SH-SY5Y (cell line): ENCODE measurements around the gene RNU11.

Experiments used
- GATA2 ChIP-seq: IDR thresholded peaks from 2 replicates; pipeline ENCODE4 v1.6.1; 2011; ENCODE audit warnings: mild to moderate bottlenecking, low read depth, low read length
- GATA3 ChIP-seq: IDR thresholded peaks from 2 replicates; pipeline ENCODE4 v1.6.1; 2011; ENCODE audit warnings: low read depth, mild to moderate bottlenecking, low read length, moderate library complexity

RNU11 gene

DNA sequence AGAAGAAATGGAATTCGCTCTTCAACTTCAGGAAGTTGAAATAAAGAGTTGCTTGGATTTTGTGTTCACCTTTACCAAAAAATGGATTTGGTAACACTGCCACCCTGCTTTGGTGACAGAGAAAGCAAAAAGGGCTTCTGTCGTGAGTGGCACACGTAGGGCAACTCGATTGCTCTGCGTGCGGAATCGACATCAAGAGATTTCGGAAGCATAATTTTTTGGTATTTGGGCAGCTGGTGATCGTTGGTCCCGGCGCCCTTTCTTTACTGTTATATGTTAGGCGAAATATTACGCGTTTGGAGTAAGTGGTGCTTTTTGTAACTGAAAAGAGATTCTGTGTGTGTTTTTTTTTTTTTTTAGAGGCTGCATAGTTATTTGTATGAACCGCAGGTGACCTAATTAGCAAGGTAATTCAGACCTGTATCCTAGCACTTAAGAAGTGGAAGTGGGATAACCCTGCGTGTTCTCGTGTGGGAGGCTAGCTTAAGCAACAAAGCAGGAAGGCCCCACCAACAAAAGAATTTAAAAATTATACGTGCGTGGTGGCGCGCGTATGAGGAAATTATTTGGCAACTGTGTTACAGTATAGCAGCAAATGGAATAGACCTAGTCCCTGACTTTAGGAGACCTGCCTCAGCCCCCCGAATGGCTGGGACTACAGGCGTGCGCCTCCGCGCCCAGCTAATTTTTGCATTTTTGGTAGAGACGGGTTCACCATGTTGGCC, at the start of gene RNU11:
TSS of gene RNU11 (plus strand) at position 127 of the 725 bp plus-strand sequence.
- no peak for TF ChIP-seq GATA2
- TF ChIP-seq GATA3: no peak

DNA sequence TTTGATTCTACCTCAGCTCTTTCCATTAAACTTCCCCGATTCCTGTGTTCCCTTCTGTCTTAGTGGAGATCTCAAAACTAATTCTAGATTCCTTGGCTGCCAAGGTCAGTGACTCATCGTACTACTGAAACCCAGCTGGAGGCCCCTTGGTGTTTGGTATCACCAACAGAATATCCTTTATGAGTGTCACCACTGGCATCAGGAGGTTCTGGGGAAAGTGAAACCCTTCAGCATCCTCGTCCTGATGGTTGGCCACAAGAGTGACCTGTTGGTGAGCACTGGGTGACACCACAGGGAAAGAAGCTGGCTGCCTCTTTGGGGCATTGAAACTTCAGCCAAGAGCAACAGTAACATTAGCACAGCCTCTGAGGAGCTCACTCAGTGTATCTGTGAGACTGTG, 46.7 kb upstream of the RNU11 start:
- TF ChIP-seq GATA2: no peak
- TF ChIP-seq GATA3: no peak

DNA sequence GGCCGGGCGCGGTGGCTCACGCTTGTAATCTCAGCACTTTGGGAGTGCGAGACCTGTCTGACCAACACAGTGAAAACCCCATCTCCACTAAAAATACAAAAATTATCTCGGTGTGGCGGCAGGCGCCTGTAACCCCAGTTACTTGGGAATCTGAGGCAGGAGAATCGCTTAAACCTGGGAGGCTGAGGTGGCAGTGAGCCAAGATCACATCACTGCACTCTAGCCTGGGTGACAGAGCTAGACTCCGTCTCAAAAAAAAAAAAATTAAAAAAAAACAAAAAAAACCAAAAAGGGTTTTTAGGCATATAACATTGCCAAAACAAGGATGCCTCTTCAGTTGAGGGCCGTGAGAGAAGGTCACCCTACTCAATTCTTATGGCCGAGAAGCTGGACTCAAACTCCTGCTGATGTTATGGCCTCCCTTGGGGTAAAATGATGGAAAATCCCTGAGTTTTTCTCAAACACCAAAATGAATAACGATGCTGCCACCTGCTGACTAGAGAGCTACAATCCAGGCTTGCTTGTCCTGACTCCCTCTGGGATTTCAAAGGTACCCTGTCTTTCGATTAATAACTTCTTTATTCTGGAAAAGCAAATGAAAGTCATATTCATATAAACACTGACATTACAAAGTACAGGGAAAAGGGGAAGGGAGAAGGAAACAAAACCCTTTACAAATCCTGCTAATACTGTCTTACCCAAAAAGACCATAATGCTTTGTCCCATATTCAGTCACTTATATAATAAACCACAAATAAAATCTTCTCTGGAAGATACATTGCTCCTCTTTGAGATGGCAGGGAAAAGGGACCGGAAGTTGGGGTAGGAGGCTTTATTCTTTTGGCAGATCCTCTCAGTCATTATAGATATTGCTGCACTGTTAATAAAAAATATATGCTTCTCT, 45.6 kb upstream of the RNU11 start:
- TF ChIP-seq GATA3: no peak
- TF ChIP-seq GATA2: no peak

DNA sequence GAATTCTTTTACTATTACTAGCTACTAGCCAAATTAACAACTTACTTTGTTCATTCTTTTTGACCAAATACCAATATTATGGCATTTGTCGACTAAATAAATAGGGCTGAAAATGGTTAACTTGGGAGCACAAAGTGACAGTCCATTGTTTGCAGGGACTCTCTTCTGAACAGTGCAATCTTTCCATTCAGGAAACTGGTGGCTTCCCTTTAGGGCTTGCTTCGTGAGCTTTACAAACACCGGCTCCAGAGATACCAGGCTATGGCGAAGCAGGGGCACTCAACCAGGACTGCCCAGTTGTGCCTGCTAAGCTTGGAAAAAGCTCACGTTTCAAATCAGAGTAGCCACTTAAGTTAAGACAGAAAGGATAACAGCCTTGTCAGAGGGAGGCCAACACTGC, 44.0 kb upstream of the RNU11 start:
- no peak for TF ChIP-seq GATA3
- no peak for TF ChIP-seq GATA2

DNA sequence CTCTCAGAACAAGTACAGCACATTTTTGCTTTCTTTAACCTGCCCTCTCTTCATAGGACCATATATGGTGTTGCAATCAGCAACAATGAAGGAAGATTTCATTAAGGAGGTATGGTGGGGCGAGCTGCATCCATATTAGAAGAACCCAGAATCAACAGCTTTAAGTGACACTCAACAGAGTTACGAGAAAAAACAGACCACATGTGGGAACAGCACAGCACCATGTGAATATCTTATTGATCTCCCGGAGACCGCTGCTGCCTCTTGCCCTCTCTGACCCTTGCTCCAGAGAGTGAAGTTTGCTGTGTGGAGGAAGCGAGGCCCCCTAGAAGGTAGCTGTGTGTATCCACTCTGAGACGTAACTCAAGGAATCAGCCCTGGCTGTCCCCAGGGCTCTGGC, 43.4 kb upstream of the RNU11 start:
- TF ChIP-seq GATA3 (no peak), GATA2 (no peak)

DNA sequence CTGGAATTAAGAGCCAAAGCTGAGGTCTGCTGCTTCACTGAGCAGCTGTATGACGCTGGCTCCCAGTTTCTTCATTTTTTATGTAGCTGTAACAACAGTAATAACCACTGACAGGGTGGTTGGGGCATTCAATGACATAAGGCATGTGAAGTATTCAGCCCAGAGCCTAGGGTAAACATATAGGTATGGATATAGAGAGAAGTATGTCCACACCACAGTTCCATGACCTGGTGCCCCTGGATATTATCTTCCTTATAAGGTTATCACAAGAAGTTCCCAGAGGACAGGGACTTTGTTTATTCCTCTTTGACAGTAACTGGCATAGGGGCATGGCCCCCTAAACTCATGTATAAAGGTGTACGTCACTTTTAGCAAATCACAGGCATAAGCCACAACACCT, 41.6 kb upstream of the RNU11 start:
- TF ChIP-seq GATA2 (no peak), GATA3 (no peak)

DNA sequence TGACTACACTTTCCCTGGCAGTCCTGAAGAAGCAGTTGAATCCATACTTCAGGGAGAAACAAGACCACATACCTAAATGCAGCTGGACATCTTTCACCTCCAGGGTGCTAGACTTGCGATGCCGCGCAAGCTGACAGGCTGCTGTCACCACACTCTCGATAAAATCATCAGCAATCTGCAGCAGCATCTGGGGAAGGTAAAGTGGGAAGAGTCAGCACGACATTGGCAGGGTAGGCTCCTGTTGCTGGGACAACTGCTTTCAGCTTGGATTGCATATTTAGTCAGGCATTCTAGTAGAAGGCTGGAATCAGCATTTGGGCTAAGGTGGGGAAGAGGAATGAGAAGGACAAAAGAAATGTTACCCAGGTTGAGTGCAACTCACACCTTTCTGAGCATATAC, 35.2 kb upstream of the RNU11 start:
- TF ChIP-seq GATA3: no peak
- no peak for TF ChIP-seq GATA2

DNA sequence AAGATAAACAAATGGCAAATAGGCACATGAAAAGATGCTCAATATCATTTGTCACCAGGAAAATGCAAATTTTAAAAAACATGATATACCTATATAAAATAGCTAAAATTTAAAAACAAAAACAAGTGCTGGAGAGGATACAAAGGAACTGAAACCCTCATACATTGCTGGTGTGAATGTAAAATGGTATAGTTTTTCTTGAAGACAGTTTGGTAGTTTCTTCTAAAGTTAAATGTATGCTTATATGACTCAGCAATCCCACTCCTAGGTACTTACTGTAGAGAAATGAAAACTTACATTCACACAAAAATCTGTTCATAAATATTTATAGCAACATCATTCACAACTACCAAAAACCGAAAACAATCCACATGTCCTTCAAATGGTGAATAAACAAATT, 16.7 kb upstream of the RNU11 start:
- TF ChIP-seq GATA2 (no peak), GATA3 (no peak)

DNA sequence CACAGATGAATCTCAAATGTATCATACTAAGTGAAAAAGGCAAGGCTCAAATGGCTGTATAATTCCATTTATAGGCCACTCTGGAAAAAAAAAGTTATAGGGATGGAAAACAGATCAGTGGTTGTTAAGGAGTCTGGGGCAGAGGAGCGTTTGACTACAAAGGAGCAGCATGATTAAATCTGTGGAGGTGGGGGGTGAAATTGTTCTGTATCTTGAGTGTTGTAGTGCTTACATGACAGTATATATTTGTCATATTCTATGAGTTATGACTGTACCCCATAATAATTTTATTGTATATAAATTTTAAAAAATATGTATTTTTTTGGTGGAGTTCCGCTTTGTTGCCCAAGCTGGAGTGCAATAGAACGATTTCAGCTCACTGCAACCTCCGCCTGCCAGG, 15.8 kb upstream of the RNU11 start:
- no peak for TF ChIP-seq GATA3
- TF ChIP-seq GATA2: no peak

DNA sequence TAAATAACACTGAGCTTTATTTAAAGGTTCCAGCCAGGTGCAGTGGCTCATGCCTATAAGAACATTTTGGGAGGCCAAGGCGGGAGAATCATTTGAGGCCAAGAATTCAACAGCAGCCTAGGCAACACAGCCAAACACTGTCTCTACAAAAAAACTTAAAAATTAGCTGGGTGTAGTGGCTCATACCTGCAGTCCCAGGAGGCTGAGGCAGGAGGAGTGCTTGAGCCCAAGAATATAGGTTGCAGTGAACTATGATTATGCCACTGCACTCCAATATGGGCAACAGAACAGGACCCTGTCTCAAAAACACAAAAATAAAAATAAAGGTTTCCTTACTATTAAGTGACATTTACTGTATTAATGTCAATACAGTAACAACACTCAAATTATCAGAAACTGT, 7.6 kb upstream of the RNU11 start:
- TF ChIP-seq GATA3 (no peak), GATA2 (no peak)

DNA sequence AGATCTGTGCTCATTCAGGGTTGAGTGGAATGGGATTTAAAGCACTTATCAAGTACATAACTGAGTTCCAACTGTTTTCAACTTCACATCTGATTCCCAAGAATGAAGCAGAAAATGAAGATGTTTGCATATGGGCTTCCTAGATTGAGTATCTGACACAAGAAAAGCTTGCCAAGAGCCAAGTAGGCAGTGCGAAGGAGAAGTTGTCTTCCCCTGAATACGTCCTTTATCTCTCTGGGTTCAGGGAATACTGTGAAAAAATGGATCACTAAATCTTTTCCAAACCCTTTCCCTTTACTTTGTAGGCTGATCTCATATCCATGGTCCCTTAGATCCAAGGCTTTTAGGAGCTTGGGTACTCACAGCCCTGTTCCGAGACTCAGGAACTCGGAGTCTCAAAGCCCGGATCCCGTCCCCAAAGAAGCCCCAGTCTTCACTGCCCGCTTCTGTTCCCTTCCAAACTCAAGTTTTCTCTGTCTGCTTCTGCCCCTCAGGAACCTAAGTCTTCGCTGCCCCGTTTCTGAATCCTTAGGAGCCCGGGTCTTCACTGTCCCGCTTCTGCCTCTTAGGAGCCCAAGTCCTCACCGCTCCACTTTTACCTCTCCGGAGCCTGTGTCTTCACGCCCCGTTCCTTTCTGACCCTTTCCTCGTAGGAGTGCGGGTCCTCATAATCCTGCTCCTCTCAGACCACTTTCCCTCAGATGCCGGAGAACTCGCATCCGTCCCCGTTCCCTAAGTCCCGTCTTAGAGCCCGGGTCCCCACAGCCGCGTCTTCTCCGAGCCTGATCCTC, 6.1 kb upstream of the RNU11 start:
- TF ChIP-seq GATA3 (no peak), GATA2 (no peak; the same call in 1 of the 2 replicates)

DNA sequence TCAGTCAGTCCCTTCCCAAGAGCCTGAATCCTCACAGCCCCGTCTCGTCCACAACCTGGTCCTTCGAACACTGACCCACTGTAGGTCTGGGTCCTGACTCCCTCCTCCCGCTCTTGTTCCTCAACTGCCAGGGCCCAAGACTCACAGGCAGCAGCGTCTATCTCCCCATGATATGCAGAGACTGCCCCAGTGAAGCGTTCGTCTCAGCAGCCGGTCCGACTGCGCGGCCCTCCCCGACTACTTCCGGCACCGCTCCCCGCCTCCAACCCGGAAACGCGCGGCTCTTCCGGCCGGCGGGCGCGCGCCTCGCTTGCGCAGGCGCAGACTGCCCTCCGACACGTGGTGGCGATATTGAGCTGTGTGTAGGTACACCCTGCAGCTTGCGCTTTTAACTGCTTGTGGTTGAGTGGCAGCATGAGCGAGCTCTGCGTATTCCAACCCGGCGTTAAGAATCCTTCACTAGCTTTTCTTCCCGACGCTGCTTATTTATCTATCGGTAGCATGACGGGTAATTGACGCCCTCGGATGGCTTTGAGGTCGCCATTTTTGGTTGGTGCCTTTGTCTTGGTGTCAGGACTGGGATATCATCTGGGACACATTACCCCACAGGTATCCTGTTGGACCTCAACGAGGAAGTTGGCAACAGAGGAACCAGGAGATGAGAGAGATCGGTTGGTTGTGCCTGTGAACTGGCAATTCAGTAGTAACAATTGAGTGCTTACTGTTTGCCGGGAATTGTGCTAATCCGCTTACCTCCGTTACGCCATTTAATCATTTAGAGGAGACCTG, 5.4 kb upstream of the RNU11 start, which contains the start of gene TAF12:
TSS of gene TAF12 (minus strand) at position 221 of the 789 bp plus-strand sequence. CDS start 20,986 bp downstream, outside the sequence.
- TF ChIP-seq GATA2: no peak; the same call in 1 of the 2 replicates
- no peak for TF ChIP-seq GATA3

DNA sequence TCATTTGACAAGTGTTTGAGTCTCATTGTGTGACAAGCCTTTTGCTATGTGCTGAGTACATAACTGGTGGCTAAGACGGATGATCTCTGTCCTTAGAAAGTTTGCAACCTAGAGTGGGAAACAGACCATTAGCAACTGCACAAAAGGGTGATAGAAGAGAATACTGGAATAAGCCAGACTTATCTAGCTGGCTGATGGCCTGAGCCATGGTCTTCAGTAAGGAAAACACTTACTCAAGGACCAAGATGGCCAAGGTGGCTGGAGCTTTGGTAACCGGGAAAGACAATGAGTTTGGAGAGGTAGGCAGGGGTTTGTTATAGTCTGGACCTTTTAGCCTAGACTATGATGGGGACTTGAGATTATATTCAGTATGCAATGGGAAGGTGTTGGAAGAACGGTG, 3.9 kb upstream of the RNU11 start:
- TF ChIP-seq GATA2: no peak
- no peak for TF ChIP-seq GATA3
